GM18511 (cell line): Measurements from ENCODE around the gene GKN1.

ENCODE experiments used
- ATAC-seq: cut with Tn5 transposase; IDR thresholded peaks from one replicate; pipeline ENCODE4 v1.9.1; 2021; ENCODE audit warnings: mild to moderate bottlenecking, moderate library complexity; ENCODE audit not compliant: unreplicated experiment

The GKN1 gene

DNA sequence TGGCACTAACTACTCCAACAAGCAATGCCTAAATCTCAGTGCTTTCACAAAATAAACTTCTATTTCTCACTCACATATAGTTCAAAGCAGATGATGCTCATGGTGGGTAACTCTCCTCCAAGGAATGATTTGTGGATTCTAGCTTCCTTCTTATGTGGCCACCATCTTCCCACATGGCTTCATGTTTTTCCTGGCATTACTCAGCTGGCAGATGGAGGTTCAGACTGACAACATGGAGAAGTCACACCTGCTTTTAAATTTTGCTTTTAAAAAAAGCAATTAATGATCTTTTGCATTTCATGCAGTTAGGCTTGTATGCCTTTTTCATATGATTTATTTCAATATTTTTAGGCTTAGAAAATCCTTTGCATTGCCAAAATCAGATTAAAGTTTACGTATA is 15.4 kb upstream of the GKN1 start:
- ATAC-seq = no peak

DNA sequence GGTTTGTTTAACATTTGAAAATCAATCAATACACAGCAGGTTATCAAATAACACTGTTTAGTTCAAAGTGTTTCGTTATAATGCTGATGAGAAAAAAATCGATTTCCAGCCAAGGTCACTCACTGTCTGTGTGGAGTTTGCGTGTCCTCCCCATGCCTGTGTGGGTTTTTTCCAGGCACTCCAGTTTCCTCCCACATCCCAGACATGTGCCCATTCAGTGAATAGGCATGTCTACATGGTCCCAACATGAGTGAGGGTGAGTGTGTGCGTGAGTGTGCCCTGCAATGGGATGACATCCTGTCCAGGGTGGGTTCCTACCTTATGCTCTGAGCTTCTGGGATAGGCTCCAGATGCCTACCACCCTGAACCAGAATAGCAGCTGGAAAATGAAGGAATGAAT is 13.1 kb upstream of the GKN1 start:
- no peak for ATAC-seq

DNA sequence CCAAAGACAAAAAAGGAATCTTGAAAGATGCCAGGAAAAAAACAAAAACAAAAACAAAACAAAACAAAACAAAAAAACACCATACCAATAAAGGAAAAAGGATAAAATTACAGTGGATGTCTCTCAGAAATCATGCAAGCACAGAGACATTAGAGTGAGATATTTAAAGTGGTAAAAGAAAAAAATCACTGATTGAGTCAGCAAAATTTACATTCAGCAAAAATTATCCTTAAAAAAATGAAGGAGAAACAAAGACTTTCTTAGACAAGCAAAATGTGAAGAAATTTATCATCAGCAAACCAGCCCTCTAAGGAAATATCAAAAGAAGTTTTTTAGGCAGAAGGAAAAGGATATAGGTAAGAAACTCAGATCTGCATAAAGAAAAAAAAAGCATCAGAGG is 10.2 kb upstream of the GKN1 start:
- no peak for ATAC-seq

DNA sequence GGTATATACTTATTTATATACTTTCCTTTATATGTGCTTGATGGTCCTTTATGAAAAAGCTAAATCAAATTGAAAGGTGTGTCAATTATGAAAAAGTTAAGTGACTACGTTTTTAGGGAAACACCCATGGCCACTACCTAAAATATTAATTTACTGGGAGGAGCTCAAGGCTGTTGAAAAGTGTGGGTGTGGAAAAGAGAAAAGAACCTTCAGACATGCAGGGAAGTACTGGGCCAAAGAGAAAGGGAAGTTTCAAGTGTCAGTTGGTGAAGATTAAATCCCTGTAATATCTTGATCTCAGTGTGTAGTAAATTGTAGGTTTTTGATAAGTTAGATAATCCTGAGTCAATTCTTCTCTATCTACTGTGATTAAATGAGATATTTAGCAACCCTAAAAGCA is 6.2 kb upstream of the GKN1 start:
- no peak for ATAC-seq

DNA sequence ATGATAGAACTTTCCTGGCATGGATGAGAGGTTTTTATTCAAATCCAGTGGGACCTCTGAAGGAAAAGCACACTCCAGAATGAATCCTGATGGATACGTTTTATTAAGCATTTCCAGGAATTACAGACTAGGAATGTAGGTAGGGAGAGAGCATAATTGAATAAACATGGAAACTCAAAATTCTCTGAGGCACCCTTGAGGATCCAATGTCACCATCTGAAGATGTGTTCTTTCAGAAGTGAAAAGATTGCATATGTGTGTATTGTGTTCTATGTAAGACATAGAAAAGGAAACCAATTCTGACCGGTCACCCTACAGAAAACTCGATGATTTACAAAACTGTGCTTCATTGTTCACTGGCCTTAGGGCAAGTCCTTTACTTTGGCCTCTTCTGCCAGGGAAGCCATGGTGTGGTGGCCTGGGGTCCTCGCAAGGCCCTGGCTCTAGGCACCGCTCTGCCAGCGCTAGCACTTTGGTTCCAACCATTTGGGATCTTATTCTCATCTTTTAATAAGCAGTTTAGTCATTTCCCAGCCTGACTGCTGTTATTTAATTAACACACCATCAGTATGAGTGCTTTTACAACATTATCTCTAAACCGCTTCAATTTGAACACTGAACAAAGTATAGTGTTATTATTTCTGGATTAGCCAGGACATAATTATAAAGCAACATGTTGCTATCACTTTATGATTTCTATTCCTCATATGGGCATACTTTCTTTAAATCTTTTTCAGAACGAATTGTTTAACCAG is 4.5 kb upstream of the GKN1 start:
- no peak for ATAC-seq

DNA sequence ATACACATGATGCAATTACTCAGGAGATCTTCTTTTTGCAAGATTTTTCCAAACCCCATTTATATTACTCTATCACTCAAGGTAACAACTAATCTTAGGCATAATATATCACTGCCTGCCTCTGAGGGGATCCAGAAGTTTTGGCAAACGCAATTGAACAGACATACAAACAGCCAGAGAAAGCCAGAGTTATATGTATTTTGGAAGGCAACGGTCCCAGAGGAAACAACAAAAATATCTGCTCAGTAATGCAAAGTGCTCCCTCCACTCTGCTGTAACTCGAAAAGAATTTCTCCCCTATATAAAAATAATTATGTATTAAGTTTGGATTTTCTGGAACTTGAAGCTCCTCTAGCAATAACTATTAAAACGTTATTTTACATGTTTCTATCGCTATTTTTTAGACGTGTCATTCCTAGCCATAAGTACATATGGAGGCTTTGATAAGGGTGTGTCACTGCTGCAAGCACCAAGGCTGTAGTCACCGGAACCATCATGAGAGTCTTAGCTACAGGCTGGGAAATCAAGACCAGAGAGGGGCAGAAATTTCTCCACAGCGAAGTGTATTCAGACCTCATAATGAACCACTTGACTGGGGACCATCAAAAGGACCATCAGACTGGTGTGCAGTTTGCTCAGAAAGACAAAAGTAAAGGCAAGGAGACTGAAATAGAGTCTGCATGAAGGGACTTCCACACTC is 3.7 kb upstream of the GKN1 start:
- no peak for ATAC-seq

DNA sequence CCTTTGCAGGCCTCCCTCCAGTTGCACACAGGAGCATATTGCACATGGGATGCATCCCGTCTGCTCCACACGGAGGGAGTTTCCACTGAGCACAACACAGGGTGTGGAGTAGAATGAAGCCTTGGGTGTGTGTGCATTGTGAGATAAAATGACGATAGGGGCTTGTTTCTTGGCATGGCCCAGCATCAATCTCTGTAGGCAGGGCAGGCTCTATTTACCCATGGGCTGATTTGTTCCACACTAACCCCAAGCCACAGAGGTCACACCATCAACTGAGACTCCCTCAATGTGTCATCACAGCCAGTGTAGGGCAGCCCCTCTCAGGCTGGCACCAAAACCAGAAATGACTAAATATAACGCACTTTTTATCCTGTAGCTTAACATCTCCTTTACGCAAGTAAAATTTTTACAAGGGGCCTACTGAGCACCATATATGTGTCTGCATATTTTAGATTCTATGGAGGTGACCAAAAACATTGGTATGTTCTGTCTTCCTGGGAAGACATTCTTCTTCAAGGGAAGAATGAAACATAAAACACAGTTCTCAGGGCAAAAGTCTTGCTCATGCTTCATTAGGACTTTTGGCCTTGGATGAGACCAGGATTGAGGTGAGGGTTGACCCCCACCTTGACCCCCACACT is 2.7 kb upstream of the GKN1 start:
- ATAC-seq = no peak

DNA sequence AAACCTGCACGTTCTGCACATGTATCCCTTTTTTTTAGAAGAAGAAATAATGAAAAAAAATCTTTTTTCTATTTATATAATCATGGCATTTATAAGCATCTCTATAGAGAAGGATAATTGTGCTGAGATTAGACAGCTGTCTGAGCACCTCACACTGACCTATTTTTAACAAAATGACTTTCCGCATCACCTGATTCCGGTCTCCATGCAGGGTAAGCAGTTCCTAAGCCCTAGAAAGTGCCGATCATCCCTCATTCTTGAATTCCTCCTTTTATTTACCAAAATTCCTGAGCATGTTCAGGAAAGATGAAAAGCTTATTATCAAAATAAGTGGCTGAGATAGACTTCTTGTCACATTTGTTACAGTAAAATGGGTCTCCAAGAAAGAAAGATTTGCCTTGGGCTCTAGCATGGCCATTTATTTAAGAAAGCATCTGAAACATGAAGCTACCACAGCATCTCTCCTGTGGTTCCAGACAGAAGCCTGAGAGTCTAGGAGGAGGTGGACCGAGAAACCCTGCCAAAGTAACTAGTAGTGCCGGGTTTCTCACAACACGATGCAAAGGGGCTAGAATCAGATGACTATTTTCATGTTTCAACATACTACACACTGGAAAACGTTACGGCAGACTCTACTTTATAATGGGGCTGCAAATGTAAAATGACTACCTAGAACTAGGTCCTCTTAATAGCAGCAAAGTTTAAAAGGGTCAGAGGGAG is 670 bp downstream of the GKN1 start:
- ATAC-seq = no peak

DNA sequence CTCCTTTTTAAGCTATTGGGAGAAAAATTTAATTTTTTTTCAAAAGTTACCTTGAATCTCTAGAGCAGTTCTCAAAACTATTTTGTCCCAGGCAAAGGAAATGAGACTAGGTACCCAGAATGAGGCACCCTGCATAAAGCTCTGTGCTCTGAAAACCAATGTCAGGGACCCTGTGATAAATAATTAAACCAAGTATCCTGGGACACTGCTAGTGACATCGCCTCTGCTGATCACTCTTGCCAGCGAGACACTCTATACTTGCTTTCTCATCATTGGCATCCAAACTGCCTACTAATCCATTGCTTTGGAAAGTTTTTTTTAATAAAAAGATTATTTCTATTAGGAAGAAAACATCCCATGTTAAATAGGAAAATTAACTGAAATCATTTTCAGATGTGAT is 1.4 kb downstream of the GKN1 start:
- no peak for ATAC-seq

DNA sequence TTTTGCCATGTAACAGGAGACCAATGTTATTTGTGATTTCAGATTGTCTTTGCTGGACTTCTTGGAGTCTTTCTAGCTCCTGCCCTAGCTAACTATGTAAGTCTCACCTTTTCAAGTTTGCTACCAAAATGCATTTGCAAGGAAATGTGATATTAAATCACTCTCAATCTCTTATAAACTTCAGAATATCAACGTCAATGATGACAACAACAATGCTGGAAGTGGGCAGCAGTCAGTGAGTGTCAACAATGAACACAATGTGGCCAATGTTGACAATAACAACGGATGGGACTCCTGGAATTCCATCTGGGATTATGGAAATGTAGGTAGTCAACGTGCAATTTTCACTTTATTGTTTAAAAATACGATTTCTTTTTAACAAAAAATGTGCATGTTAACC is 3.0 kb downstream of the GKN1 start:
- ATAC-seq = no peak

DNA sequence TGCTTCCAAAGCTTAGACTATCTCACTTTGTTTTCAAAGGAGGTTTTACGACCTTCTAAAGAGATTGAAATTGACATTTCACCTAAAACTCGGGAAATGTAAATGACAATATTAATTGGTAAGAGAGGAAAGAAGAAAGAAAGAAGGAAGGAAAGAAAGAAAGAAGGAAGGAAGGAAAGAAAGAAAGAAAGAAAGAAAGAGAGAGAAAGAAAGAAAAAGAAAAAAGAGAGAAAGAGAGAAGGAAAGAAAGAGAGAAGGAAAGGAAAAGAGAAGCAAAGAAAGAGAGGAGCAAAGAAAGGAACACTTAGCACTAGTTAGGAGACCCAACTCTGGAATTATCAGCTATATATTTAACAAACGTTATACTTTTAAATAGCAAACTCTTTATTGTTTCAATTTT is 3.7 kb downstream of the GKN1 start:
- no peak for ATAC-seq

DNA sequence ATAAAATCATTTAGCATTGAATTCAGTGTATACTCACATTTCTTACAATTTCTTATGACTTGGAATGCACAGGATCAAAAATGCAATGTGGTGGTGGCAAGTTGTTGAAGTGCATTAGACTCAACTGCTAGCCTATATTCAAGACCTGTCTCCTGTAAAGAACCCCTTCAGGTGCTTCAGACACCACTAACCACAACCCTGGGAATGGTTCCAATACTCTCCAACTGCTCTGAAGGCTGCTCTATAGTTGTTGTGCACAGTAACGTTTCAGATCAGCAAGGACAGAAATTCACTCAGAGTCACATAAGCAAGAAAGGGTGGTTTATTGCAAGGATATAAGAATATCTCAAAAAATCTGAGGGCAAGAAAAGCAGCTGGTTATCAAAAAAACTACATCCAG is 6.5 kb downstream of the GKN1 start:
- ATAC-seq = no peak

DNA sequence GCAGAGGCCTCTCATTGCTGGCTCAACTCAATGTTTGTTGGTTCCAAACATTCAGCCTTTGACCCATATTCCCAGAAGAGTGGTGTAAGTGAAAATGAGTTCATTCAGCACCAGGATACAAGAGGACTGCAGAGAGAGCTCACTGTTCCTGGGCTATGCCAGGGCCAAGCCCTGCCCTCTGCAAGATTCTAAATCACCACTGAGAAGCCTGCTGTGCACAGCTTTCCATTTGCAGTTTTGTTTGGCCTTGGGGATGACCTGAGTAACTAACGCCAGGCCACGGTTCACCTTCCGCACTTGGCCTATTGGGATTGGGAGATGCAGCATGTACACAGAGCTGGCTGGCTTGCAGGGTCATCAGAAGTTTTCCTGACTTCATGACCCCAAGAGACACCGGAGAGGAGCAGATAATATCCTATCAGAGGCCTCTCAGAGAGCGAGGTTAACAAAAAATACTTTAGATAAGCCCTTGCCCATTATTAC is 12.6 kb downstream of the GKN1 start:
- ATAC-seq = no peak

DNA sequence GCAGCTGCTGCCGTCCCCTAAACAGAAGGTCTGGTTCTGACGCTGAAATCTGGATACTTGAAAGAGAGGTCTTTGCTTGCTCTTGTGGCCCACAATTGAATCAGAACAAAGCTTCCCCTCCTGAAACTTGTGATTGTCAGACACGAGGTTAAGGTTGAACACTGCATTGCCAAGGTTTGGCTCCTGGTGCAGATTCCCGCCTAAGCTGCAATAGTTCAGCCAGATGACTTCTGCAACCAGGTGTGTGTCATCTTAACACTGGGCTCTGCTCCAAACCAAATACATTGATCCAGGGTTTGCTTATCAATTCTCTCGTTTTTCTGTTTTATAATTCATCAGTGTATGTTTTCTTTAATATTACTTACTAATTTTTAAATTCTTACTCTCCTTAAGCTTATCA is 14.6 kb downstream of the GKN1 start:
- no peak for ATAC-seq

DNA sequence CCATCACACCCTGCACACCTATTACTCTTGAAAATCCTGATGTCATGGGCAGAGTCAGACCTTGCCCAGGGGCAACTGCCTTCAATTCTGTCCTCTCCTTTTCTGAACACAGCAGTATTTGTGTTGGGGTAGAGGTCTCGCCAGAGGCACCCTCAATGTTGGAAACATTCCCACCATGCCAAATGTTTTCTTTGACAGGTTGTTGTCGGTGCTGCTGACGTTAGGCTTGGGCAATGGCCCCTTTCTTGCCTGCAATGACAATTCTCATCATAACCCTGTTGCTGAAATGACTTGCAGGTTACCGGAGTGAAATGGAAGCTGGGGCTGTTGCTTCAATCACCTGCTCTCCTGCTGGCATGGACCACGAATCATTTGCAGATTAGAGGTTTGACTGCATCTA is 17.9 kb downstream of the GKN1 start:
- no peak for ATAC-seq

DNA sequence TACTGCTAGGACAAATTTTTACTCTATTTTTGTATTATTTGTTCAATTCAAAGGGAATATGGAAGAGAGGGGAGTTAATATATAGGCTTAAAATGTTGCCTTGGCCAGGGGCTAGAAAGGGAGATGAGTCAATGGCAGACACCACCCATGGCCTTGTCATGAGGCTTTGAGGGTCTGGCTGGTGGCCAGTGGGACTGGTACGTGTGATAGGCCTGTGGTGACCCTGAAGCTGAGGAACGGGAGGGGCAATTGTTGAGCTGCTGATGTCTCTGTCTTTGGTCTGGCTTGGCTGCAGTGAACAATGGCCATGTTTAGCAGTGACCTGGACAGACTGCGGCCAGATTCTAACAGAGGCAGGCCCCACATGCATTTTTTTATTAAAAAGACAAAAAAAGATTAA is 18.5 kb downstream of the GKN1 start:
- ATAC-seq = no peak

DNA sequence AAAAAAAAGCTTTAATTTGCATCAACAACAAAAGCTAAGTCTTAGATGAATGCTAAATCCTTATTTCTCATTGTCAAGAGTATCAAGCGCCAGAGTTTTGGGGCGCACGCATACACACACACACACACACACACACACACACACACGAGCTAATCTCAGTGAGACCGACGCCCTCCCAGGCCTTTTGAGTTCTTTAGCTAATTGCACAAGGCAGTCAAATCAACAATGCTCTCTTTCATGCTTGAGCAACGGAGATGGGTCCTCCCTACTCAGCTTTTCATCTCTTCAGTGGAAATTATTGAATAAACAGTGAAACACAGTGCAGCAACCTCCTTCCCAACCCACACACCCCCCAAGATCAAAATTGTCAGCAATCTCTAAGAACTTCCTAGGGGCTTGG is 19.2 kb downstream of the GKN1 start:
- ATAC-seq = no peak

DNA sequence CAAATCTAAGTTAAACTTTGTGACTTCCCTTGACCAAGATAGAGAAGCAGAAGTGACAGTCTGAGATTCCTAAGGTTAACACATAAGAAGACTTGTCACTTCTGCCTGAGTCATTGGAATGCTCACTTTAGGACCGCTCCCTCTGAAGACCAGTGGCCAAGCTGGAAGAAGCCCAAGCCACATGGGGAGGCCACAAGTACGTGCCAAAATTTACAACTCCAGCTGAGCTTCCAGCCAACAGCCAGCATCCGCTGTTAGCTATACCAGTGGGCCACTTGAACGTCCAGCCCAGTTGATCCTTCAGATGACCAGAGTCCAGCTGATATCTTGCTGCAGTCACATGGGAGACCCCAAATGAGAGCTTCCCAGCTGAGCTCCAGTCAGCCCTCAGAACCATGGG is 20.4 kb downstream of the GKN1 start:
- ATAC-seq = no peak

DNA sequence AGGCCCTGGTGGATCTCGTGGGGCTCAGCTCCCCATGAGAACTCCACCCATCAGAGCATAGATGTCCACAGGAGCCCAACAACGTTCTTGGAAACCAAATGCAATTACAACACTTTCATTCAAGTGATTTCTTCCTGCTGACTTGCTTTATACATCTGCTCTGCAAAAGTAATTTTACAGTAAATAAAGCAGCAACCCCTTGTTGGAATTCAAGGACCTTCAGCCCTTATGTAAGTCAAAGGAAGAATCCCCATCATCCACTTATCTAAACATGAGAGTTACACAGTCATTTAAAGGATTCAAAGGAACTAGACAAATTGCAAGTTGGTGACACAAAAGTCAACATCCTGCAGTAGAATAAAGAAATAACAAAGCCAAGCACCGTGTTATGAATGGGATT is 21.5 kb downstream of the GKN1 start:
- ATAC-seq = no peak

DNA sequence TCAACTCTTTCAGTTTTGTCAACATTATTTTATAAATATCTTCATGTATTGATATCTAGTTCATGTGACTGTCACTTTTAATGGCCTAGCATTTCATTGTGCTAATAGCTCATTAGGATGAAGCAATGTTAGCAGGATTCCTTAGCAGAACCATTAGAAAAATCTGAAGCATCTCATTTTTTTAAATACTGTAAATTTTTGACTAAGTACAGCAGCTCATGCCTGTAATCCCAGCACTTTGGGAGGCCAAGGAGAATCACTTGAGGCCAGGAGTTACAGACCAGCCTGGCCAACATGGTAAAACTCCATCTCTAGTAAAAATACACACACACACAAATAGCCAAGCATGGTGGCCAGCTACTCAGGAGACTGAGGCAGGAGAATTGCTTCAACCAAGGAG is 23.0 kb downstream of the GKN1 start:
- no peak for ATAC-seq

DNA sequence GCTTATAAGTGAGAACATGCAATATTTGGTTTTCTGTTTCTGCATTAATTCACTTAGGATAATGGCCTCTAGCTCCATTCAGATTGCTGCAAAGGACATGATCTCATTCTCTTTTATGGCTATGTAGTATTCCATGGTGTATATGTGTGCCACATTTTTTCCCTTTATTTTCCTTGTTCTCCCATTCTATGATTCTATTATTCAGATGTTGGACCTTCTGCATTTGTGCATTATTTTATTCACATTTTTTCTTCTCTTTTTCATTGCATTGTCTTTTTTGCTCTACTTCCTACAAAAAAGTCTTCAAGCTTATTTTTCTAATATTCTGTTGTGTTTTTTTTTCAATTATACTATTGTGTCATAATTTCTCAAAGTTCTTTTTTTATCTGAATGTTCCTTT is 27.4 kb downstream of the GKN1 start:
- no peak for ATAC-seq

DNA sequence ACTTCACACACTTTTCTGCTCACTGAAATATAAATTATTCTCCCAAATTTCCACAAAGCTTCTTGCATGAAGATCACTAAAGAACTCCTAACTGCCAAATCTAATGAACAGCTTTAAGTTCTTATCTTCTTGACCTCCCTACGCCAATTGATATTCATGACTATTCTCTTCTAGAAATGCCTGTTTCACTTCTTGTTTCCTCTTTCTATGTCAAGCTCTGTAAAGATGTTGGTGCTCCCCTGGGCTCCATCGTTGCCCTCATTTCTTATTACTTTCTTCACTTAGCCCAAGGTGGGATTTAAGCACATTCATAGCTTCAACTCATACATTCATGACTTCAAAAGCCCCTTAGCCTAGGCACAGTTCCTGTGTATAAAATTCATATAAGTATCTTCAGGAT is 29.3 kb downstream of the GKN1 start:
- ATAC-seq = no peak
